Activated CD8-positive, alpha-beta memory T cell treated with anti-CD3 and anti-CD28 coated beads for 48 hours (primary cell): Measurements from ENCODE around the gene ARID1B.

Source experiments
- DNase-seq, 3 experiments: peaks; one replicate each; pipeline ENCODE4 v3.0.0-alpha.2; 2020; ENCODE audit warnings: low read depth in 2 of 3, low spot score in 2 of 3

ARID1B gene

GRCh38 chr6:156901309-156902019, 124.3 kb downstream of the ARID1B start:
- DNase-seq = no peak

GRCh38 chr6:156902782-156903181, 125.6 kb downstream of the ARID1B start:
- DNase-seq = no peak

GRCh38 chr6:156904176-156904967, 127.2 kb downstream of the ARID1B start:
- no peak for DNase-seq

GRCh38 chr6:156905801-156906200, 128.6 kb downstream of the ARID1B start:
- DNase-seq = no peak

- DNase-seq = no peak
These were observed 129.3 kb downstream of the ARID1B start for GRCh38 chr6:156906451-156906850.

- DNase-seq = no peak
These were observed 132.2 kb downstream of the ARID1B start for GRCh38 chr6:156909212-156910010.

- DNase-seq = no peak
These were observed 132.8 kb downstream of the ARID1B start for GRCh38 chr6:156910011-156910334.

GRCh38 chr6:156910938-156911337, 133.8 kb downstream of the ARID1B start:
- DNase-seq = no peak

GRCh38 chr6:156911581-156911980, 134.4 kb downstream of the ARID1B start:
- DNase-seq = no peak

- DNase-seq = no peak
These were observed 135.3 kb downstream of the ARID1B start for GRCh38 chr6:156912431-156912830.

- DNase-seq = no peak
These were observed 137.0 kb downstream of the ARID1B start for GRCh38 chr6:156914181-156914580.

- DNase-seq = no peak
These were observed 139.1 kb downstream of the ARID1B start for GRCh38 chr6:156916130-156916801.

- DNase-seq = no peak
These were observed 140.0 kb downstream of the ARID1B start for GRCh38 chr6:156917213-156917612.

- no peak for DNase-seq
These were observed 141.5 kb downstream of the ARID1B start for GRCh38 chr6:156918647-156919046.

- DNase-seq = no peak
These were observed 142.2 kb downstream of the ARID1B start for GRCh38 chr6:156919370-156919769.

GRCh38 chr6:156919814-156920369, 142.7 kb downstream of the ARID1B start:
- no peak for DNase-seq

- no peak for DNase-seq
These were observed 147.1 kb downstream of the ARID1B start for GRCh38 chr6:156924246-156924645.

- no peak for DNase-seq
These were observed 147.8 kb downstream of the ARID1B start for GRCh38 chr6:156925026-156925425.

GRCh38 chr6:156925718-156926607, 148.8 kb downstream of the ARID1B start:
- no peak for DNase-seq

- DNase-seq = no peak
These were observed 150.9 kb downstream of the ARID1B start for GRCh38 chr6:156928126-156928525.
